IPS-11a (cell line): ENCODE measurements around the gene CNOT10.
"Not testable (repeated sequence)": the region's sequence is repeated elsewhere in the genome, so short reads cannot be mapped to it uniquely, and the experiment has no call there.

Experiments
- H3K4me3 ChIP-seq: one replicate; pipeline ENCODE4 v1.5.1; 2013; ENCODE audit warnings: low read depth, low read length, control low read depth

Gene CNOT10

GRCh38 chr3:32691847-32692246 is 6.9 kb downstream of the CNOT10 start:
- H3K4me3 ChIP-seq = no peak overlapping the region

GRCh38 chr3:32696523-32696922 is 11.5 kb downstream of the CNOT10 start:
- no peak overlapping the region for H3K4me3 ChIP-seq

GRCh38 chr3:32698506-32698905 is 13.5 kb downstream of the CNOT10 start:
- no peak overlapping the region for H3K4me3 ChIP-seq

GRCh38 chr3:32699429-32699828 is 14.4 kb downstream of the CNOT10 start:
- no peak overlapping the region for H3K4me3 ChIP-seq

- H3K4me3 ChIP-seq = no peak overlapping the region
Measured at GRCh38 chr3:32700244-32700643, 15.3 kb downstream of the CNOT10 start.

GRCh38 chr3:32703491-32703972 is 18.5 kb downstream of the CNOT10 start:
- H3K4me3 ChIP-seq = no peak overlapping the region

GRCh38 chr3:32705232-32705631 is 20.2 kb downstream of the CNOT10 start:
- no peak overlapping the region for H3K4me3 ChIP-seq

GRCh38 chr3:32706348-32707025 is 21.5 kb downstream of the CNOT10 start:
- H3K4me3 ChIP-seq = no peak overlapping the region

GRCh38 chr3:32707026-32707370 is 22.0 kb downstream of the CNOT10 start:
- H3K4me3 ChIP-seq = no peak overlapping the region

GRCh38 chr3:32708672-32709283 is 23.8 kb downstream of the CNOT10 start:
- H3K4me3 ChIP-seq = no peak overlapping the region

GRCh38 chr3:32709346-32709745 is 24.4 kb downstream of the CNOT10 start:
- no peak overlapping the region for H3K4me3 ChIP-seq

- no peak overlapping the region for H3K4me3 ChIP-seq
Measured at GRCh38 chr3:32712506-32713055, 27.6 kb downstream of the CNOT10 start.

GRCh38 chr3:32713181-32713580 is 28.2 kb downstream of the CNOT10 start:
- H3K4me3 ChIP-seq = no peak overlapping the region

- H3K4me3 ChIP-seq = no peak overlapping the region
Measured at GRCh38 chr3:32719335-32719734, 34.3 kb downstream of the CNOT10 start.

GRCh38 chr3:32719931-32720330 is 34.9 kb downstream of the CNOT10 start:
- H3K4me3 ChIP-seq = no peak overlapping the region

GRCh38 chr3:32725721-32726120 is 40.7 kb downstream of the CNOT10 start:
- H3K4me3 ChIP-seq = no peak overlapping the region

- H3K4me3 ChIP-seq = no peak overlapping the region
Measured at GRCh38 chr3:32733631-32734229, 48.7 kb downstream of the CNOT10 start.

- no peak overlapping the region for H3K4me3 ChIP-seq
Measured at GRCh38 chr3:32734756-32735155, 49.8 kb downstream of the CNOT10 start.

GRCh38 chr3:32743470-32743869 is 58.5 kb downstream of the CNOT10 start:
- H3K4me3 ChIP-seq = not testable (repeated sequence)

GRCh38 chr3:32743934-32744333 is 58.9 kb downstream of the CNOT10 start:
- H3K4me3 ChIP-seq = no peak overlapping the region

GRCh38 chr3:32751377-32751776 is 66.4 kb downstream of the CNOT10 start:
- no peak overlapping the region for H3K4me3 ChIP-seq

GRCh38 chr3:32755761-32756160 is 70.8 kb downstream of the CNOT10 start:
- no peak overlapping the region for H3K4me3 ChIP-seq
